Stimulated activated naive B cell treated with anti-CD40 and anti-IgM and Interleukin-4, amounts not matched to agents 10 μg/mL and 1 μg/mL and 100 μg/mL, for 72 hours (primary cell): Measurements from ENCODE around the gene ARHGEF10L.

Experiments used
- ATAC-seq, 2 donors: fragments of 150-1000 bp; cut with Tn5 transposase; replicated peaks; 2 replicates each; pipeline ENCODE4 v1.10.0; 2021; ENCODE audit warnings: moderate library complexity in 1 of 2
- DNase-seq: peaks from one replicate; pipeline ENCODE4 v3.0.0; 2021
- H3K27ac Mint-ChIP-seq: one replicate; pipeline ENCODE4 v1.8.0; 2022; ENCODE audit warnings: mild to moderate bottlenecking, mixed read lengths
- H3K27me3 Mint-ChIP-seq, 2 donors: one replicate each; pipeline ENCODE4 v1.8.0; 2022; ENCODE audit warnings: mixed read lengths in 2 of 2
- H3K36me3 Mint-ChIP-seq, 2 donors: one replicate each; pipeline ENCODE4 v1.8.0; 2022; ENCODE audit warnings: mixed read lengths in 2 of 2, mild to moderate bottlenecking in 1 of 2
- H3K4me1 Mint-ChIP-seq, 2 donors: one replicate each; pipeline ENCODE4 v1.8.0; 2022; ENCODE audit warnings: mixed read lengths in 2 of 2, mild to moderate bottlenecking in 1 of 2
- H3K4me3 Mint-ChIP-seq, 2 donors: one replicate each; pipeline ENCODE4 v1.8.0; 2022; ENCODE audit warnings: mild to moderate bottlenecking in 2 of 2, mixed read lengths in 2 of 2, moderate library complexity in 1 of 2
- H3K9me3 Mint-ChIP-seq, 2 donors: one replicate each; pipeline ENCODE4 v1.8.0; 2022; ENCODE audit warnings: mixed read lengths in 2 of 2, mild to moderate bottlenecking in 1 of 2

Gene ARHGEF10L

GRCh38 chr1:17665950-17666720, 126.6 kb downstream of the ARHGEF10L start:
- no peaks in the 10 kb centered on the region for H3K4me1 Mint-ChIP-seq
- DNase-seq (no peak), ATAC-seq (no peak)
- peaks cover 0 to 9% of the 10 kb centered on the region in 2 donors for H3K27me3 Mint-ChIP-seq
- H3K9me3 Mint-ChIP-seq: no peaks in the 10 kb centered on the region
- no peak overlapping the region for H3K4me3 Mint-ChIP-seq
- no peaks in the 10 kb centered on the region for H3K36me3 Mint-ChIP-seq
- no peak overlapping the region for H3K27ac Mint-ChIP-seq

GRCh38 chr1:17667641-17668040, 128.1 kb downstream of the ARHGEF10L start:
- no peak overlapping the region for H3K27ac Mint-ChIP-seq
- H3K36me3 Mint-ChIP-seq: no peaks in the 10 kb centered on the region
- H3K27me3 Mint-ChIP-seq: no peaks in the 10 kb centered on the region
- H3K4me3 Mint-ChIP-seq: no peak overlapping the region
- H3K9me3 Mint-ChIP-seq: no peaks in the 10 kb centered on the region
- no peak for ATAC-seq
- DNase-seq: no peak
- H3K4me1 Mint-ChIP-seq: no peaks in the 10 kb centered on the region

GRCh38 chr1:17668195-17668594, 128.7 kb downstream of the ARHGEF10L start:
- ATAC-seq (no peak), DNase-seq (no peak)
- Mint-ChIP-seq H3K27ac (no peak overlapping the region), H3K9me3 (no peaks in the 10 kb centered on the region), H3K36me3 (no peaks in the 10 kb centered on the region), H3K27me3 (no peaks in the 10 kb centered on the region), H3K4me1 (no peaks in the 10 kb centered on the region), H3K4me3 (no peak overlapping the region)

GRCh38 chr1:17668624-17669175, 129.2 kb downstream of the ARHGEF10L start:
- no peaks in the 10 kb centered on the region for H3K36me3 Mint-ChIP-seq
- no peaks in the 10 kb centered on the region for H3K9me3 Mint-ChIP-seq
- DNase-seq (no peak), ATAC-seq (no peak)
- no peak overlapping the region for H3K27ac Mint-ChIP-seq
- H3K4me3 Mint-ChIP-seq: no peak overlapping the region
- no peaks in the 10 kb centered on the region for H3K4me1 Mint-ChIP-seq
- H3K27me3 Mint-ChIP-seq: no peaks in the 10 kb centered on the region

- Mint-ChIP-seq H3K27me3 (no peaks in the 10 kb centered on the region), H3K4me1 (no peaks in the 10 kb centered on the region), H3K9me3 (no peaks in the 10 kb centered on the region), H3K36me3 (no peaks in the 10 kb centered on the region), H3K27ac (no peak overlapping the region), H3K4me3 (no peak overlapping the region)
- DNase-seq (no peak), ATAC-seq (no peak)
These were observed 129.8 kb downstream of the ARHGEF10L start for GRCh38 chr1:17669305-17669704.

GRCh38 chr1:17669866-17670451, 130.5 kb downstream of the ARHGEF10L start:
- H3K9me3 Mint-ChIP-seq: no peaks in the 10 kb centered on the region
- H3K36me3 Mint-ChIP-seq: no peaks in the 10 kb centered on the region
- no peak overlapping the region for H3K27ac Mint-ChIP-seq
- DNase-seq (no peak), ATAC-seq (no peak)
- H3K27me3 Mint-ChIP-seq: no peaks in the 10 kb centered on the region
- no peaks in the 10 kb centered on the region for H3K4me1 Mint-ChIP-seq
- no peak overlapping the region for H3K4me3 Mint-ChIP-seq

- Mint-ChIP-seq H3K27me3 (peaks cover 0 to 7% of the 10 kb centered on the region in 2 donors), H3K27ac (no peak overlapping the region), H3K36me3 (no peaks in the 10 kb centered on the region), H3K4me1 (no peaks in the 10 kb centered on the region), H3K9me3 (peaks cover 0 to 7% of the 10 kb centered on the region in 2 donors), H3K4me3 (no peak overlapping the region)
- no peak for DNase-seq
- ATAC-seq: no peak
These were observed 131.3 kb downstream of the ARHGEF10L start for GRCh38 chr1:17670587-17671313.

- H3K36me3 Mint-ChIP-seq: no peaks in the 10 kb centered on the region
- DNase-seq (no peak), ATAC-seq (no peak)
- H3K27me3 Mint-ChIP-seq: peaks cover 0 to 9% of the 10 kb centered on the region in 2 donors
- H3K9me3 Mint-ChIP-seq: peaks cover 0 to 12% of the 10 kb centered on the region in 2 donors
- H3K27ac Mint-ChIP-seq: no peak overlapping the region
- H3K4me1 Mint-ChIP-seq: no peaks in the 10 kb centered on the region
- no peak overlapping the region for H3K4me3 Mint-ChIP-seq
These were observed 131.8 kb downstream of the ARHGEF10L start for GRCh38 chr1:17671314-17671705.

- ATAC-seq (peak; percentile 34 to 62), DNase-seq (no peak)
- H3K27ac Mint-ChIP-seq: no peak overlapping the region
- H3K4me1 Mint-ChIP-seq: no peaks in the 10 kb centered on the region
- peaks cover 0 to 12% of the 10 kb centered on the region in 2 donors for H3K9me3 Mint-ChIP-seq
- H3K36me3 Mint-ChIP-seq: no peaks in the 10 kb centered on the region
- H3K27me3 Mint-ChIP-seq: peaks cover 0 to 9% of the 10 kb centered on the region in 2 donors
- no peak overlapping the region for H3K4me3 Mint-ChIP-seq
These were observed 132.2 kb downstream of the ARHGEF10L start for GRCh38 chr1:17671741-17672140.

- Mint-ChIP-seq H3K4me1 (no peaks in the 10 kb centered on the region), H3K4me3 (no peak overlapping the region), H3K27me3 (peaks cover 0 to 9% of the 10 kb centered on the region in 2 donors), H3K27ac (no peak overlapping the region), H3K36me3 (no peaks in the 10 kb centered on the region), H3K9me3 (peaks cover 0 to 12% of the 10 kb centered on the region in 2 donors)
- no peak for ATAC-seq
- DNase-seq: no peak
These were observed 132.7 kb downstream of the ARHGEF10L start for GRCh38 chr1:17672226-17672625.

GRCh38 chr1:17673329-17674072, 134.0 kb downstream of the ARHGEF10L start:
- DNase-seq (no peak), ATAC-seq (no peak)
- H3K4me1 Mint-ChIP-seq: no peaks in the 10 kb centered on the region
- H3K4me3 Mint-ChIP-seq: no peak overlapping the region
- no peaks in the 10 kb centered on the region for H3K36me3 Mint-ChIP-seq
- H3K27ac Mint-ChIP-seq: no peak overlapping the region
- H3K9me3 Mint-ChIP-seq: peaks cover 0 to 12% of the 10 kb centered on the region in 2 donors
- H3K27me3 Mint-ChIP-seq: peaks cover 0 to 9% of the 10 kb centered on the region in 2 donors

- peaks cover 0 to 12% of the 10 kb centered on the region in 2 donors for H3K9me3 Mint-ChIP-seq
- H3K27ac Mint-ChIP-seq: no peak overlapping the region
- DNase-seq (no peak), ATAC-seq (no peak)
- H3K36me3 Mint-ChIP-seq: no peaks in the 10 kb centered on the region
- H3K4me1 Mint-ChIP-seq: no peaks in the 10 kb centered on the region
- peaks cover 4 to 9% of the 10 kb centered on the region in 2 donors for H3K27me3 Mint-ChIP-seq
- no peak overlapping the region for H3K4me3 Mint-ChIP-seq
These were observed 135.4 kb downstream of the ARHGEF10L start for GRCh38 chr1:17674726-17675500.

- Mint-ChIP-seq H3K36me3 (no peaks in the 10 kb centered on the region), H3K4me1 (no peaks in the 10 kb centered on the region), H3K9me3 (peaks cover 0 to 12% of the 10 kb centered on the region in 2 donors), H3K27ac (no peak overlapping the region), H3K27me3 (peaks cover 5 to 9% of the 10 kb centered on the region in 2 donors), H3K4me3 (no peak overlapping the region)
- DNase-seq (no peak), ATAC-seq (no peak)
These were observed 136.2 kb downstream of the ARHGEF10L start for GRCh38 chr1:17675744-17676143.
